ENCODE results near the gene ENPP3. TPM values are rescaled to one million over a fixed set of nuclear protein-coding genes. Genes with fewer than 3 reads are reported as not detected.
"Not testable (repeated sequence)": the region's sequence is repeated elsewhere in the genome, so short reads cannot be mapped to it uniquely, and the experiment has no call there.

ENPP3 gene
- total RNA-seq, 1 donor from 2014 or later, result under 0.01 TPM

GRCh38 chr6:131736003-131736596, 99.0 kb downstream of the ENPP3 start:
- no peak for DNase-seq (ENCODE audit: low read depth, low spot score)

- DNase-seq (ENCODE audit: low read depth, low spot score), result no peak
Measured at GRCh38 chr6:131736811-131737210, 99.7 kb downstream of the ENPP3 start.

- no peak for DNase-seq (ENCODE audit: low read depth, low spot score)
Measured at GRCh38 chr6:131739136-131739535, 102.0 kb downstream of the ENPP3 start.

DNA sequence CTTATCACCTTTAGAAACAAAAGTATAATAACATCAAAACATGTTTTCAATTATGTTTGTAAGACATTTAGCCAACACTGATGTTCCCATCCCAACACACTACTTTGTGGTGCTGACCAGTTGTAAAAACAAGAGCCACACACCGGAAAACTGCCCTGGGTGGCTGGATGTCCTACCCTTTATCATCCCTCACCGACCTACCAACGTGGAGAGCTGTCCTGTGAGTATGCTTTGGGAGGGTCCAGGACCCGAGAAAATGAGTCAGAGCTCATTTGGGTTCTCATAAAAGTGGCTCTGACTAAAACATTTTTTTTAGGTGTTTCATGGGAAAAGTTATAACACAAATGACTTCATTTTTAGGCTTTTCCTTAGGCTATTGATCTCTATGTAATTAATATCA, 103.1 kb downstream of the ENPP3 start:
- DNase-seq (ENCODE audit: low read depth, low spot score), result no peak

GRCh38 chr6:131741688-131742393, 104.7 kb downstream of the ENPP3 start:
- no peak for DNase-seq (ENCODE audit: low read depth, low spot score)

DNA sequence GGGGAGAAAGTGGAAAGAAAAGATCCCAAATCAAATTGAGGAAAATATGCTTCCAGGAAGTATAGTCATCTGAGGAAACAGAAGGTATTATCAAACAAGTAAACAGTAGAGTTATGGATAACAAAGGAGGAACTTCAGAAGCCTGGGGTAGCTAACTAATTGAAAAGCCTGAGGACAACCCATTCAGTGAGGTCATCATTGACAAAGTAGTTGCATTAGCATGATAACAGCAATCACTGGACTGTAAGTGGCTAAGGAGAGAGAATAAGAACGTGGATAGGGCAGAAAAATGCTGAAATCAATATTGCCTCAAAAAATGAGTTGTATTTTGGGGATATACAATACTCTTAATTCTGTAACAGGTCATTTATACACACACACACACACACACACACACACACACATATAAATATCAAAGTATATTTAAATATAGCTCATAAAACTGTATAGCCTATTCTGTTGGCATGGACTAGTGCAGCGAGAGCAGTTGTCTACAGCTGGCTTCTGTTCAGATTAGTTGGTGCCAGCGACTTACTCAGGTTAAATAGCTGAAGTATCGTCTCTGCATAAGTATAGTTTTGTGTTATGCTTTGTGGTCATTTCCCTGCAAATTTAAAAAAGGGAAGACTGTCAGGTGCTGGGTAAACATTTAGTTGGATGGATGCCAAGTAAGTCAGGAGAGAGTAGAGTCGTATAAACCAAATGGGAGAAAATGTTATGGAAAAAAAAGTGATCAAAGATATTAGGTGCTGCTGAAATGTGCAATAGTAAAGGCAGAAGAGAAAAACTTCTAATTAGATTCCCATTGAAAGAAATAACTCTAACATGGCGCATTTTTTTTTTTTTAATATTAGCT, 107.6 kb downstream of the ENPP3 start:
- no peak for DNase-seq (ENCODE audit: low read depth, low spot score)

DNA sequence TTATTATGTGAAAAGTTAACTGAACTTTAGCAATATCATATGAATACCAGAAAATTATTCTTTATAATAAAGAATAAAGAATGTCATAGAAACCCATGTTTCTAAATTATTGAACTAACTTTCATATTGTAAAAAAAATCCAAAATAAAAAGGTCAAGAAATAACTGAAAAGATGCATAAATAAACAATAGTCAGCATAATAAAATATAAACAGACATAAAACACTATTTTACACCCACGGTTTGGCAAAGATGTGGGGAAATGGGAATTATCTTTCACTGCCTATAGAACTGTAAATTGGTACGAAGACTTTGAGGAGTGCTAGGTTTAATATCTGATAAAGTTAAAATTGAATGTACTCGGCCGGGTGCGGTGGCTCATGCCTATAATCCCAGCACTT, 108.4 kb downstream of the ENPP3 start:
- no peak for DNase-seq (ENCODE audit: low read depth, low spot score)

DNA sequence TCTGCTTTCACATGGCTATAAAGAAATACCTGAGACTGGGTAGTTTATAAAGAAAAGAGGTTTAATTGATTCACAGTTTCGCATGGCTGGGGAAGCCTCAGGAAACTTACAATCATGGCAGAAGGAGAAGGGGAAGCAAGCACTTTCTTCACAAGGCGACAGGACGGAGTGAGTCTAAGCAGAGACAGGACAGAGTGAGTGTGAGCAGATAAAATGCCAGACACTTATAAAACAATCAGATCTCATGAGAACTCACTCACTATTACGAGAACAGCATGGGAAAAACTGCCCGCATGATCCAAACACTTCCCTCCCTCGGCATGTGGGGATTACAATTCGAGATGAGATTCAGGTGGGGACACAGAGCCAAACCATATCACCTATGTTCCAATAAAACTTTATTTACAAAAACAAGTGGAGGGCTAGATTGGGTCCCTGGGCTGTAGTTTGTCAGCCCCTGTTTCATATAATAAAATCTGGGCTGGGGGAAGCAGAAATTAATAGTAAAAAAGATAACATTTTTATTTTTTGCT, 110.8 kb downstream of the ENPP3 start:
- DNase-seq (ENCODE audit: low read depth, low spot score), result no peak

- DNase-seq (ENCODE audit: low read depth, low spot score), result no peak
Measured at GRCh38 chr6:131749023-131749422, 111.9 kb downstream of the ENPP3 start.

- DNase-seq (ENCODE audit: low read depth, low spot score), result not testable (repeated sequence)
Measured at GRCh38 chr6:131751012-131751715, 114.1 kb downstream of the ENPP3 start.

DNA sequence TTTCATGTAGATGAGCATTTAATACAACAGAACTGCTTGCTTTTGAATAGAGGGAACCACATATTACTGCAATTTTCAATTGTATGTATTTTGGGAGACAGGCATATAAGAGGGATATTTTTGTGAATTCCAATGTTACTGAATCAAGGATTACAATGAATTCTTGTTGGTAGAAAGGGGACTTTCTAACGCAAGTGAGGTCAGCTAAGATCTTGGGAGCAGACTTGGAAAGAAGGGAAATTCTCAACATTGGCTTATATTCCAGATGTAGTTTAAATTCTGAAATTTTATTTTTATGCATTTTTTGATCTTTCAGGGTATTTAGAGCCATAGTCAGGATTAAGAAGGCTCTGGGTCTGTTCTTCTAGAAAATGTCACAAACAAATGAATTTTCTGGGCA, 117.0 kb downstream of the ENPP3 start:
- DNase-seq (ENCODE audit: low read depth, low spot score), result no peak

DNA sequence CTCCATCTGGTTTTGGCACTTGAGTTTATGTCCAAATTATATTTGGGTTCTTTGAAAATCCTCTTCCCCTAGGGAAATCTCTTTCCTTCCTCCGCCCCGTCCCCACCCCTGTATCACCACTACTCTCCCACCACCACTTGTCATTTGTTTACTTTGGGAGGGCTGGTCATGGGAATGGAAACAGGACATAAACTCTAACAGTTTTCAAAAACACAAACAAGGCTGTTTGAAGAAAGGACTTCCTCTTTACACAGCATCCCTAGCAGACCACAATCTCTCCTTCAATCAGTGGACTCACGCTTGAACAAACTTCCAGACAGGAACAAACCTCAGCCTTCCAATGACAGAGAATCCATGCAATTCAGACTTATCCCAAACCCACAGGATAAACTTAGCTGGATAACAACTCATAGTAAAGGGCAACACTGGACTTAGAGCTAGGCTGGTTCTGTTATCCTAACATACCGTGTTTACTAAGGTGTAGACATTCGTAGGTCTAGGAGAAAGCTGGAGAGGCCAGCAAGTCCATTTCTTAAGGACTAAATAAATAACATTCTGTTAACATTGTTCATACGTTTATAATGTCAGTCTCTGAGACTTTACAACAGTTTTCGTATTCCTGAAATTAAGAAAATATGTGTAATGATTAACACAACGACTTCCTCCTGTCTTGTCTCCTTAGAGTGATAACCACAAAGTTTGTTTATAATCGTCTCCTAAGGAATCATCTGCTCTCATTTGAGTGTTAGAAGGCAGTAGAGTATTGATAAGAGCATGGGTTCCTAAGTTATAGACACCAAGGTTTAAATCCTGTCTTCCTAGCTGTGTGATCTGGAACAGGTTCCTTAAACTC, 117.8 kb downstream of the ENPP3 start:
- DNase-seq (ENCODE audit: low read depth, low spot score), result no peak

- DNase-seq (ENCODE audit: low read depth, low spot score), result no peak
Measured at GRCh38 chr6:131755597-131755996, 118.5 kb downstream of the ENPP3 start.

DNA sequence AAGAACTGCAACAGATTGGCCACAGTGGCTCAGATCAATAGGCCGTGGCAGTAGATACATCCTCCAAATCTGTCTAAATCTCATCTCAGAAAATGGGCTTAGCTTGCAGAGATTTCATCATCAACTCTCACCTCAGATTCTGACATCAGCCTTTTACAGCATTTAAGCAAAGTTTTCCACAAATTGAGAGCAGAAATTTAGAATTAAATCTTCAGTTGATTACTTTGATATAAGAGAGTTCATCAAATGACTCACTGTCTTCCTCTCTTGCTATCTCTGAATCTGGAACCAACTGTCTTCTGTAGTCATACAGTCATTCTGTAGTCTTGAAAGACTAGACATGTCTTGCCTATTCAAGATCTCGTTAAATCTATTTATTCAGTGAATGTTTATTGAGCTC, 118.9 kb downstream of the ENPP3 start:
- DNase-seq (ENCODE audit: low read depth, low spot score), result no peak

DNA sequence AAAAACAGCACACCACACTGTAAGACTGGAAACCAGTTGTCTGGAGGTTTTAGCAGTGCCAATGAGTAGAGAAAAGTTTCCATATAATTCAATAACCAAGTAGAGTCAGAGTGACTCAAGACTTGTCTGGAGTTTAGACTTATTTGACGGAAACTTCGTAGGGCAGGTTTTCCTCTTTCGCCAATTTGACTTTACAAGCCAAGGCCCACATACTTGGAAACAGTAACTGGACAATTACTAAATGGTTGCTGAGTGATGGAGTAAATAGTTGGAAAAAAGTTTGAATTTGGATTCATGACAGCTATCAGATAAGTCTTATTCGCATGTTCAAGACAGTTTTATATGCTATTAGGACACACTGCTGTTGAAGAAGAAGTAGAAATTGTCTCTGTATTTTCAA, 121.8 kb downstream of the ENPP3 start:
- DNase-seq (ENCODE audit: low read depth, low spot score), result no peak

DNA sequence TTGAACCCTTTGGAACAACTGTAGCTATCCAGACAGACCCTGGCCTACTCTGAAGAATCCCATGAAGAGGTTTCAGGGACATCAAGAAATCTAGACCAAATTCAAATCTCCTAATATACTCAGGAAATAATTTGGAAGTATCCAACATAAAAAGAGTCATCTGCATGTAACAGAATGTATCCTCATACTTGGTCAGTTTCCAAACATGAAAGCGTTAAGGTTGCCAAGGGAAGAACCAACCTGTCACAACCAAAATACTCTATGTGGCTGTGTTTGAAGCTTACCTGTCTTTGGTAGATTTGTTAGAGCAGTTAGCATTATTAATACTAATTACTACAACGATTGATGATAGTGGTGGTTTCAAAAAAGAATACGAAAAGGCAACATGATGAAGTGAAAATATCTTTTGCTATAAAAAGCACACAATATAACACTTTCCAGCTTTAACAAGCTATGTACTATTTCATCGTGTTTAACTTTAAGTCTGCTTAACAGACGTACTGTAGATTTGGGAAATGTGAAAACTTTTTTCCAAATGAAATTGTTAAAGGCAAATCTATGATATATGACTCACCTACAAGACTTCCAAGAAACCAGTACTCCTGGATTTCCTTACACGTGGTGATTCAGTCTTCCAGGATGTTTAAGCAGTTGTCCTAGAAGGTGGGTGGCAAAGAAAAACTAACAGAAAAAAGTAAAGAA, 124.1 kb downstream of the ENPP3 start:
- DNase-seq (ENCODE audit: low read depth, low spot score), result no peak

DNA sequence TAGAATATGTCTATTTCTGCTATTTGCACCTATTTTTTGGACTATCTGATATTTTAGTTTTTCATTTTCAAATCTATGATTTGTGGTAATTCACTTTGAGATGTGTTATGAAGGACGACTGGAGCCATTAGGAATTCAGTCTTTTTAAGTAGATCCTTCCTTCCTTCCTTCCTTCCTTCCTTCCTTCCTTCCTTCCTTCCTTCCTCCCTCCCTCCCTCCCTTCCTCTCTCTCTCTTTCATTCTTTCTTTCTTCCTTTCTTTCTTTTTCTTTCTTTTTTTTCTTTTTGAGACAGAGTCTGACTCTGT, 124.6 kb downstream of the ENPP3 start:
- no peak for DNase-seq (ENCODE audit: low read depth, low spot score)

GRCh38 chr6:131762984-131763383, 125.9 kb downstream of the ENPP3 start:
- no peak for DNase-seq (ENCODE audit: low read depth, low spot score)

DNA sequence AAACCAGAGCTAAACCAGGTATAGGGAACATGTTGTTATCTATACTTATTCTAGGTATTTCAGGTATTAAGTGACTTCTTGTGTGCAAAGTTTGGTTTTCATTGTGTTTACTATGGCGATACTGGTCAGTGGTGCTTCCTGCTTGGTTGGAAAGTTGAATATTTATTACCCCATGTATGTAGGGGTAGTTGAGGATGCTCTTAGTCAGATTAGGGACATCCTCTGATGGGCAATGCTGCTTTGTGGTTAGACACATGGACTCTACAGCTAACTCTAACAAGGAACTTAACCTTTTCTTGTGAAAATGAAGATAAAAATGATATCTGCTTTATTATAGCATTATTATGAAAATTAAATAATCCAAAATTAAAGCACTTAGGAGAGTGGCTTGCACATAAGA, 126.6 kb downstream of the ENPP3 start:
- DNase-seq (ENCODE audit: low read depth, low spot score), result no peak

- no peak for DNase-seq (ENCODE audit: low read depth, low spot score)
Measured at GRCh38 chr6:131764350-131764749, 127.2 kb downstream of the ENPP3 start.

Measured in pulmonary artery endothelial cell (primary cell).